Keratinocyte (primary cell): ENCODE data around the gene PPP6C.

Source experiments
- CTCF ChIP-seq, 3 experiments: IDR thresholded peaks in 1 of 3; conservative IDR thresholded peaks in 1 of 3; optimal IDR thresholded peaks in 1 of 3; 2 replicates in 2 of 3; 3 replicates in 1 of 3; pipeline versions ENCODE3 to v1.5.1; 2011; ENCODE audit warnings: low read length in 3 of 3, mild to moderate bottlenecking in 3 of 3, moderate library complexity in 2 of 3, control low read depth in 1 of 3, inconsistent platforms in 1 of 3; ENCODE audit not compliant: insufficient read depth in 2 of 3; ENCODE audit errors: extremely low read depth in 1 of 3
- EZH2 ChIP-seq: IDR thresholded peaks from one replicate; pipeline ENCODE4 v1.6.1; 2012; ENCODE audit warnings: inconsistent platforms, mild to moderate bottlenecking, low read length, moderate library complexity

DNA sequence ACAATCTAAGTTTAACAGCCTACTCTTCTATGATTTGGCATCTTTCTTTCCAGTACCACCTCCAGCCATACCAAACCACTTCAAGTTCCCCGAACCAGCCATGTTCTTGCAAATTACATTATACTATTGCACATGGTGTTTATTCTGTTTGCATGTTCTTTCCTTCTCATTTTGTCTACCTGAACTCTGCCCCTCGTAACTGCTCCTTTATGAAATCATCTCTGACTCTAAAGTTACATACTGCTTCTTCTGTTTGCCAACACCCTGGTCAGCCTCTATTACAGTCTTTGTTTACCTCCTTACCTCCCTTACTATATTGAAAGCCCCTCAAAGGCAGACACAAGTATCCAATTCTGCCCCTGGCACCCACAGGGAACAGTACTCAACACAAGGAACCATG, 6.0 kb downstream of the PPP6C start:
- no peak for TF ChIP-seq CTCF (optimal IDR thresholded peaks at IDR 0.05 in 1 of 3, IDR thresholded peaks at IDR 0.05 in 1 of 3, conservative IDR thresholded peaks at IDR 0.05 in 1 of 3; ENCODE audit: extremely low read depth in 1 of 3, insufficient read depth in 2 of 3, low read length in 3 of 3)
- no peak for TF ChIP-seq EZH2
